ENCODE measurements around the gene KIZ.

- TF ChIP-seq EZH2phosphoT487 (IDR thresholded peaks at IDR 0.05; ENCODE audit: low read depth, severe bottlenecking, unreplicated experiment): no peak
- no peak for TF ChIP-seq CTCF (IDR thresholded peaks at IDR 0.05; ENCODE audit: poor library complexity)
Observed at GRCh38 chr20:21191839-21192238, 66.0 kb downstream of the KIZ start.
